Activated T-helper 2 cell treated with anti-CD3 and anti-CD28 coated beads, Interferon-gamma antibody, Interleukin-2, Interleukin-4, amounts not matched to agents 10 μg/mL and 5 μg/mL and 100 μg/mL, durations not matched to agents 14 hours and 24 hours and 36 hours (primary cell): ENCODE measurements around the gene VCAN. TPM values are rescaled to one million over a fixed set of nuclear protein-coding genes. Genes with fewer than 3 reads are reported as not detected.

Source experiments
- DNase-seq: peaks from one replicate; pipeline ENCODE4 v3.0.0; 2021; ENCODE audit warnings: low spot score
- H3K27ac Mint-ChIP-seq: one replicate; pipeline ENCODE4 v1.8.0; 2021; ENCODE audit warnings: mixed read lengths
- H3K27me3 Mint-ChIP-seq: one replicate; pipeline ENCODE4 v1.8.0; 2021; ENCODE audit warnings: low read depth, mixed read lengths
- H3K36me3 Mint-ChIP-seq: one replicate; pipeline ENCODE4 v1.8.0; 2021; ENCODE audit warnings: low read depth, mixed read lengths
- H3K4me1 Mint-ChIP-seq: one replicate; pipeline ENCODE4 v1.8.0; 2021; ENCODE audit warnings: low read depth, mixed read lengths
- H3K4me3 Mint-ChIP-seq: one replicate; pipeline ENCODE4 v1.8.0; 2021; ENCODE audit warnings: low read depth, mild to moderate bottlenecking, moderate library complexity, mixed read lengths
- H3K9me3 Mint-ChIP-seq: one replicate; pipeline ENCODE4 v1.8.0; 2021; ENCODE audit warnings: mixed read lengths
- intact Hi-C: fragments of 100-400 bp; cut with micrococcal nuclease; formaldehyde crosslinking; loops from one replicate; pipeline ENCODE4 v1.15.1; 2023
- total RNA-seq: library from RNA; stranded (reverse); gene quantifications from 2 replicates; pipeline ENCODE4 v1.2.3, GENCODE V29; 2022

VCAN gene
- total RNA-seq, 1 donor from 2014 or later: not detected

DNA sequence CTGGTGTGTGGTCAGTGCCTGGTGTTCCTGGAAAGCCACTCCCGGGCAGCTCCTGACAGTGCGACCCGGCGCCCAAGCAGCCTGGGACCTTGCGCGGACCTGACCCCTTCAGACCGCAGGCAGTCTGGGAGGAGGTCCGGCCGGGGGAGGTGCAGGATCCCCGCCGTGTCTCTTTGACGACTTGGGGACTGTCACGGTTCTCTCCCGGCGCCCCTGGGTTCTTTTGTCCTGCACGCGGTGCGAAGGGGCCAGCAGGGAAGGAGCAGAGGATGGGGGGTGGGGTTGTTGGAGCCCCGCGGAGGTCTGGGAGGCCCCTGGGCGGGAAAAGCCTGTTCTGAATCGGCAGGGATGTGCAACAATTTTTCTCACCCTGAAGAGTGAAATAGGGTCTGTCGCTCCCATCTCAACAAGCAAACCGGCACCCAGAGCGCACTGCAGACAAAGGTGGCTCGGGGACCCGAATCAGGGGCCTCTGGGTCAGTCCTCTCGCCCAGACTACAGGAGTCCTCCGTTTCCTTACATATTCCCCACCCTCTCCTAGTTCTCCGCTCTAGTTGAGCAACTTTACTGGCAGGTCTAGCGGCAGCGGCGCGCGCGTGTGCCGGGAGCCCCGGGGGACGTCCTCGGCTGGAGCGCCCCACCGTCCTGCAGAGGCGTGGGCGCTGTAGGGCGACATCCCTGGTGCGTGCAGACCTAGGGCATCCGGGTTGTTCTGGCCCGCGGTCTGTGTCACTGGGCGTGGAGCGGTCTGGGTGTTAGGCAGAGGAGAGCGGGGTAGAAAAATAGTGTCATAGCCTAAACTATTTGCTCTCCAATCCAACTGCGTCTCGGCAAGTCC is 1.2 kb downstream of the VCAN start:
- Mint-ChIP-seq H3K36me3 (no peaks in the 10 kb centered on the region), H3K9me3 (no peaks in the 10 kb centered on the region), H3K27ac (no peak overlapping the region), H3K4me1 (peaks cover 20% of the 10 kb centered on the region), H3K27me3 (peaks cover 84% of the 10 kb centered on the region), H3K4me3 (peak overlapping the region; percentile 82)
- peak; percentile 10 for DNase-seq
- intact Hi-C loops: loop anchor here (5.0 to 10.0 kb wide), 3 partner anchors 242 to 1115 kb away; partner anchors contain the start of genes TMEM167A and XRCC4

DNA sequence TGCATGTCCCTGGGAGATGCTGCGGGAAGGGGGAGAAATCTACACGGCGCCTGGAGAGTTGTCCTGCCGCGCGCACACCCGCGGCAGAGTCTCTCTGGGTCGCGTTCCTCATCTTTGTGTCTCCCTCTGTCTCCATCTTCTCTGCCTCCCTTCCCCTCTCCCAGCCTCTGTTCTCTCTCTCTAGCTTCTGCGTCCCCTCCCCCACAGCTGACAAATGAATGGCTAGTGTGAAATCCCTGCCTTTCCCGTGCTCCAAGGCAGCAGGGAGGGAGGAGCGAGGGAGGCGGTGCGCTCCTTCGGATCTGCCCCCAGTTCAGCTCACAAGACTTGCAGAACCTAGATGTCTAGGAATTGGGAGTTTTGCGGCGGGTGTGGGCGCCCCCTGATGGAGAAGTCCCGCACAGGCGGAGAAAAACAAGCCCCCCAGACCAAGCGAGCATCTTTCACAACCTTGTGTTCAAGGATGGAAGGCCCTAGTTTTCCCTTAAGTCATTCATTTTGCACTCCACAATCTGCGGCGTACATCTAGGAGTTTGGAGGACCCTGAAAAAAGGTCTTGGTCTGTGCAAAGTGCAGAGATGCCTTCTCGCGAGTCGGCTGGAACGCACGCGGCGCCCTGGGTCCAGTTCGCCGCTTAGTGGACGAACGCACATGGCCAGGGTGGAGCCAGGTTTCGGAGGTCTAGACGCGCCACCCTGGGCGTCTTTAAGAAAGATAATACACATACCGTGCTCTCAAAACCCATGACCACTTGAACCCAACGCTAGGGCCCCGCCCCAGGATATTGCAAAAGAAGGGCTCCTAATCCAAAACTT is 2.0 kb downstream of the VCAN start:
- intact Hi-C loops: loop anchor here (5.0 to 10.0 kb wide), 3 partner anchors 241 to 1116 kb away; partner anchors contain the start of genes TMEM167A and XRCC4
- H3K27me3 Mint-ChIP-seq: peaks cover 79% of the 10 kb centered on the region
- H3K4me1 Mint-ChIP-seq: peaks cover 20% of the 10 kb centered on the region
- H3K27ac Mint-ChIP-seq: no peak overlapping the region
- no peaks in the 10 kb centered on the region for H3K9me3 Mint-ChIP-seq
- H3K4me3 Mint-ChIP-seq: peak overlapping the region; percentile 82
- no peaks in the 10 kb centered on the region for H3K36me3 Mint-ChIP-seq
- peak; percentile 38 for DNase-seq

DNA sequence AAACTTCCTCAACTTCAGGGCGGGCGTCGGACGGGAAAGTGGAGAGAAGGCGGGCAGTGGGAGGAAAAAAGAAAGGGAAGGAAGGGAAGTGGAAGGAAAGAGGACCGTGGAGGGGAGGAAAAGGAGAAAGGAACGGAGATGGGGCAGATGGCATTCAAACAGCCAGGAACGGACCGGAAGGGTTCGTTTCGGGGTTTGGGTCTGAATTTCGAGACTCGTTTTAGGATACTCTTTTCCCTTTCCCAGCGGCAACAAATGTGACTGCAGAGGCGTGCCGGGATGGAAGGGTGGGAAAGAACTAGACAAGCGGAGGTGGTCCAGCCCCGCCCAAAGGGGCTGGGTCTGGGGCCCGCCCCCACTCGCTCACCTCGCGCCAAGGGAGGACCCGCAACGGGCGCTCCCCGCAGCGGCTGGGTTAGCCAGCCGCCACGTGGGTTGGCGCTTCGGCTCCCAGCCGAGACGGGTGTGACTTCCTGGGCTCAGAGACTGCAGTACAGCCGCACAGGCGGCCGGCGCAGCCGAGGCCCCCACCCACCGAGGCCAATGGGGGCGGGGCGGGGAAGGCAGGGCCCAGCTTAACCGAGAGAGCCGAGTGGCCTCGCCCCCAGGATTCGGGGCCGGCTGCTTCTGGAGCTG is 2.7 kb downstream of the VCAN start:
- peak; percentile 15 for DNase-seq
- peak overlapping the region; percentile 82 for H3K4me3 Mint-ChIP-seq
- peaks cover 20% of the 10 kb centered on the region for H3K4me1 Mint-ChIP-seq
- no peak overlapping the region for H3K27ac Mint-ChIP-seq
- no peaks in the 10 kb centered on the region for H3K36me3 Mint-ChIP-seq
- peaks cover 74% of the 10 kb centered on the region for H3K27me3 Mint-ChIP-seq
- no peaks in the 10 kb centered on the region for H3K9me3 Mint-ChIP-seq
- intact Hi-C loops: loop anchor here (5.0 to 10.0 kb wide), 3 partner anchors 241 to 1117 kb away; partner anchors contain the start of genes TMEM167A and XRCC4

DNA sequence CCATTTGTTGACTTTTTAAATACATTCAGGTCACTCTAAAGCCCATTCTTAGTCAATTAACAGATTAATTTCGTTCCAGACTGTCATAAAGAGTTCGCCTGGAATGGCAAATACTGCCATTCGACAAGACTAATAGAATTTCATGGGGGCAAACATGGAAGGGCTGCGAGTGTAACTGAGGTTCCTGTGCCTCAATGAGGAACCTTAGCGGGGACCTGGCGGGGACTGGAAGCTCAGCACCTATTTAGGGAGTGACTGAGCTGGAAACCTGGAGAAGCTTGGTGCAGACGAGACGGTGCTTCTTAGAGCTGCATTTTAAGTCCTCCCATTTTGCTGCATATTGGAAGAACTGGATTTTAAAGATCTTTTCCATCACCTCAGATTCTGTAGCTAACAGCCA is 3.4 kb downstream of the VCAN start:
- intact Hi-C loops: loop anchor here (5.0 to 10.0 kb wide), 4 partner anchors 240 to 1118 kb away; partner anchors contain the start of genes TMEM167A and XRCC4
- Mint-ChIP-seq H3K27ac (no peak overlapping the region), H3K9me3 (no peaks in the 10 kb centered on the region), H3K4me3 (peak overlapping the region; percentile 33), H3K27me3 (peaks cover 67% of the 10 kb centered on the region), H3K36me3 (no peaks in the 10 kb centered on the region), H3K4me1 (peaks cover 20% of the 10 kb centered on the region)
- no peak for DNase-seq

- Mint-ChIP-seq H3K9me3 (no peaks in the 10 kb centered on the region), H3K4me1 (peaks cover 20% of the 10 kb centered on the region), H3K36me3 (no peaks in the 10 kb centered on the region), H3K27me3 (peaks cover 66% of the 10 kb centered on the region), H3K27ac (no peak overlapping the region), H3K4me3 (no peak overlapping the region)
- DNase-seq: no peak
- intact Hi-C loops: loop anchor here (5.0 to 10.0 kb wide), 3 partner anchors 239 to 833 kb away; partner anchors contain the start of genes TMEM167A and XRCC4
Measured at GRCh38 chr5:83475391-83475863, 3.9 kb downstream of the VCAN start.

- H3K27me3 Mint-ChIP-seq: peaks cover 59% of the 10 kb centered on the region
- H3K4me3 Mint-ChIP-seq: no peak overlapping the region
- H3K36me3 Mint-ChIP-seq: no peaks in the 10 kb centered on the region
- H3K4me1 Mint-ChIP-seq: peaks cover 17% of the 10 kb centered on the region
- intact Hi-C loops: loop anchor here (5.0 to 10.0 kb wide), 3 partner anchors 239 to 834 kb away; partner anchors contain the start of genes TMEM167A and XRCC4
- H3K9me3 Mint-ChIP-seq: no peaks in the 10 kb centered on the region
- no peak for DNase-seq
- no peak overlapping the region for H3K27ac Mint-ChIP-seq
Measured at GRCh38 chr5:83475935-83476814, 4.6 kb downstream of the VCAN start.

DNA sequence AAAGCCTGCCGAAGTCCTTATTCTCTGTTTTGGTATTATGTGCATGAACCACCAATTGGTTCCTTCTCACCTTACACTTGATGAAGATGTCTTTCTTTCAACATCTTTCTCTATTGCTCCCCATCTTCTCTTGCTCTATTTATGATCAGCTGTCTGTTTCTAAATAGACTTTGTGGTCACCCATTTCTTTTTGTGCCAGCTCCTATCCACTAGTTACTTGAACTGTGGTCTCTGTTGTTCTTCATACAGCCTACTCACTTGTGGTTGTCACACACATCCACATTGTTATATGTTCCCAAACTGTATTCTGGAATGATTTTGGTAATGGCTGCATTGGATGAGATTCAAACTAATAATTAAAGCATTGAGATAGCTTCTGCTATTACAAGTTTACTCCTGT is 11.4 kb downstream of the VCAN start:
- Mint-ChIP-seq H3K27me3 (peaks cover 4% of the 10 kb centered on the region), H3K4me1 (no peaks in the 10 kb centered on the region), H3K4me3 (no peak overlapping the region), H3K27ac (no peak overlapping the region), H3K9me3 (no peaks in the 10 kb centered on the region), H3K36me3 (no peaks in the 10 kb centered on the region)
- intact Hi-C loops: no loop called here
- no peak for DNase-seq

DNA sequence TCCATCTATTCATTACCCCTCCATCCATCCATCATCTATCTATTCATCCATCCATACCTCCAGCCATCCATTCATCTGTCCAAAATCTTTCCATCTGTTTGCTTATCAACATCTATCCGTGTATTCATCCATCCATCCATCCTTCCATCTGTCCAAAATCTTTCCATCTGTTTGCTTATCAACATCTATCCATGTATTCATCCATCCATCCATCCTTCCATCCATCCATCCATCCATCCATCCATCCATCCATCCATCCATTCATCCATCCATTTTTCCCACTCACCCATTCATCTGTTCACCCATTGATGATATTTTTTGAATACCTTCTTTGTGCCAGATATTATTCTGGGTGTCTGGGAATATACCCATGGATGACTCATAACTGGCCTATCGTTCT is 12.8 kb downstream of the VCAN start:
- no peaks in the 10 kb centered on the region for H3K9me3 Mint-ChIP-seq
- intact Hi-C loops: no loop called here
- H3K27me3 Mint-ChIP-seq: peaks cover 4% of the 10 kb centered on the region
- DNase-seq: no peak
- H3K27ac Mint-ChIP-seq: no peak overlapping the region
- no peak overlapping the region for H3K4me3 Mint-ChIP-seq
- no peaks in the 10 kb centered on the region for H3K4me1 Mint-ChIP-seq
- H3K36me3 Mint-ChIP-seq: no peaks in the 10 kb centered on the region

GRCh38 chr5:83485842-83486241 is 14.3 kb downstream of the VCAN start:
- intact Hi-C loops: no loop called here
- H3K9me3 Mint-ChIP-seq: no peaks in the 10 kb centered on the region
- H3K27ac Mint-ChIP-seq: no peak overlapping the region
- no peak overlapping the region for H3K4me3 Mint-ChIP-seq
- H3K4me1 Mint-ChIP-seq: no peaks in the 10 kb centered on the region
- no peaks in the 10 kb centered on the region for H3K27me3 Mint-ChIP-seq
- no peaks in the 10 kb centered on the region for H3K36me3 Mint-ChIP-seq
- no peak for DNase-seq

DNA sequence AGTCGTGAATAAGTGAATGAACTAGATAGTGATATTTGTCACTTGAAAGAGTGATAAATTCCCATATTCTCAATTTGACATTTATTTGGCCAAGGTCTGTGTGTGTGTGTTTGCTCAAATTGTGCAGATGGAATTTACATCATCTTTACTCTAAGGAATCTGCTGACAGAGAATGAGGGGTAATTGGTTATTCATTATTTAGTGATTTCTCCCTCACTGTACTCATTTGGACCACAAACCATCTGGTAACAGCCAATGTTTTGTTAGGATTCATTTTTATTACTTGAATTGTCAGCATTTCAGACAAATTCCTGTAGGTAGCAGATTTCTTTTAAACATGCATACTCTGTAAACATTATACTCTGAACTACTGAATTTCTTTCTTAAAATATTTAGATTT is 15.6 kb downstream of the VCAN start:
- H3K4me1 Mint-ChIP-seq: no peaks in the 10 kb centered on the region
- intact Hi-C loops: no loop called here
- no peak overlapping the region for H3K27ac Mint-ChIP-seq
- no peaks in the 10 kb centered on the region for H3K36me3 Mint-ChIP-seq
- no peak for DNase-seq
- H3K27me3 Mint-ChIP-seq: no peaks in the 10 kb centered on the region
- no peaks in the 10 kb centered on the region for H3K9me3 Mint-ChIP-seq
- H3K4me3 Mint-ChIP-seq: no peak overlapping the region

- Mint-ChIP-seq H3K9me3 (no peaks in the 10 kb centered on the region), H3K4me3 (no peak overlapping the region), H3K27me3 (no peaks in the 10 kb centered on the region), H3K4me1 (no peaks in the 10 kb centered on the region), H3K36me3 (no peaks in the 10 kb centered on the region), H3K27ac (no peak overlapping the region)
- intact Hi-C loops: no loop called here
- no peak for DNase-seq
Measured at GRCh38 chr5:83488271-83488670, 16.7 kb downstream of the VCAN start.
